ENCODE results near the gene KIAA1210.
"Not testable (repeated sequence)": the region's sequence is repeated elsewhere in the genome, so short reads cannot be mapped to it uniquely, and the experiment has no call there.

Gene KIAA1210

DNA sequence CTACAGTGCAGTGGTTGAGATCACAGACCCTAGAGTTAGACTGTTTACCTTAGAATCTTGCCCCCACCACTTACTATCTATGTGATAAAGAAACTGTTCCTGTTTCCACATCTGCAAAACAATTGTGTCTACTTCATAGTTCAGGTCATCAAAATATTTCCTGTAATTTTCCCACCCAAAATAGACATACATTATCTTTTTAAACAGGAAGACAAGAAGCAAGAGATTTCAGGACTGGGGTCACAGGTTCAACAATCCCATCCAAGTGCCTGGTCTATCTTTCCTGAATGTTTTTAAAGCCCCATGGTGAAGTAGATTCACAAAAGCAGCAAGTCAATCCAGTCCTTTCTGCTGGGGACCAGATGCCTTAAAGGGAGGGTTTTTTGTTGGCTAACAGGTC, 96.6 kb downstream of the KIAA1210 start:
- no peak for DNase-seq

DNA sequence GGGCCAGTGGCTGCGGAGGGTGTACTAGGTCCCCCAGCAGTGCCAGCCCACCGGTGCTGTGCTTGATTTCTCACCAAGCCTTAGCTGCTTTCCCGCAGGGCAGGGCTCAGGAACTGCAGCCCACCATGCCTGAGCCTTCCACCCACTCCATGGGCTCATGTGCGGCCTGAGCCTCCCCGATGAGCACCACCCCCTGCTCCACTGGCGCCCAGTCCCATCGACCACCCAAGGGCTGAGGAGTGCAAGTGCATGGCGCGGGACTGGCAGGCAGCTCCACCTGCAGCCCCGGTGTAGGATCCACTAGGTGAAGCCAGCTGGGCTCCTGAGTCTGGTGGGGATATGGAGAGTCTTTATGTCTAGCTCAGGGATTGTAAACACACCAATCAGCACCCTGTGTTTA, 98.0 kb downstream of the KIAA1210 start:
- not testable (repeated sequence) for DNase-seq

GRCh38 chrX:119028733-119029330, 98.8 kb downstream of the KIAA1210 start:
- no peak for DNase-seq
